Loucy (cell line): ENCODE measurements around the gene TET1.
"Not testable (repeated sequence)": the region's sequence is repeated elsewhere in the genome, so short reads cannot be mapped to it uniquely, and the experiment has no call there.

ENCODE experiments used
- H2AFZ ChIP-seq: fragments of 200-600 bp; sonication (generic); 2 replicates; pipeline ENCODE4 v1.6.0; 2016; ENCODE audit warnings: antibody characterized with exemption, mild to moderate bottlenecking, low read length, moderate library complexity
- H3F3A ChIP-seq: fragments of 200-600 bp; 2 replicates; pipeline ENCODE4 v1.6.0; 2016; ENCODE audit warnings: antibody characterized with exemption, low read depth, mild to moderate bottlenecking
- H3K27me3 ChIP-seq: fragments of 200-600 bp; sonication (generic); 2 replicates; pipeline ENCODE4 v1.6.1; 2014; ENCODE audit warnings: low read length, mild to moderate bottlenecking; ENCODE audit not compliant: insufficient read depth, poor library complexity, severe bottlenecking
- H3K36me3 ChIP-seq: fragments of 200-600 bp; sonication (generic); 2 replicates; pipeline ENCODE4 v1.6.1; 2016; ENCODE audit warnings: low read length; ENCODE audit not compliant: insufficient read depth
- H3K4me1 ChIP-seq: fragments of 200-600 bp; sonication (generic); 2 replicates; pipeline ENCODE4 v1.5.1; 2014; ENCODE audit warnings: low read length, mild to moderate bottlenecking; ENCODE audit not compliant: insufficient read depth, poor library complexity, severe bottlenecking
- H3K4me2 ChIP-seq: fragments of 200-600 bp; sonication (generic); 2 replicates; pipeline ENCODE4 v1.6.0; 2014; ENCODE audit warnings: antibody characterized with exemption, low read length, low read depth, mild to moderate bottlenecking; ENCODE audit not compliant: poor library complexity, severe bottlenecking
- H3K4me3 ChIP-seq: fragments of 200-600 bp; sonication (generic); 2 replicates; pipeline ENCODE4 v1.5.1; 2014; ENCODE audit warnings: low read length, mild to moderate bottlenecking, mixed read lengths; ENCODE audit not compliant: poor library complexity, severe bottlenecking
- H3K79me2 ChIP-seq: fragments of 200-600 bp; sonication (generic); 2 replicates; pipeline ENCODE4 v1.6.1; 2014; ENCODE audit warnings: low read length; ENCODE audit not compliant: insufficient read depth
- H3K9ac ChIP-seq: fragments of 200-600 bp; sonication (generic); 2 replicates; pipeline ENCODE4 v1.6.0; 2014; ENCODE audit warnings: mild to moderate bottlenecking, low read depth, low read length, moderate library complexity; ENCODE audit not compliant: poor library complexity, severe bottlenecking
- H3K9me2 ChIP-seq: fragments of 200-600 bp; sonication (generic); replicated peaks from 2 replicates; pipeline ENCODE4 v1.6.1; 2016; ENCODE audit warnings: low read depth, low read length, mixed read lengths
- H3K9me3 ChIP-seq: fragments of 200-600 bp; sonication (generic); 2 replicates; pipeline ENCODE4 v1.6.1; 2014; ENCODE audit warnings: mild to moderate bottlenecking, antibody characterized with exemption, low read length, low read depth; ENCODE audit not compliant: insufficient read depth
- H4K20me1 ChIP-seq: fragments of 200-600 bp; sonication (generic); 2 replicates; pipeline ENCODE4 v1.6.0; 2014; ENCODE audit warnings: antibody characterized with exemption, low read length, mild to moderate bottlenecking; ENCODE audit not compliant: insufficient read depth, poor library complexity, severe bottlenecking
- EZH2phosphoT487 ChIP-seq: fragments of 200-600 bp; IDR thresholded peaks from 2 replicates; pipeline ENCODE4 v1.6.1; 2018; ENCODE audit warnings: antibody characterized with exemption, mild to moderate bottlenecking, moderate library complexity, borderline replicate concordance
- TF ChIP-seq, protein P1 (sequence below): fragments of 200-600 bp; sonication (generic); conservative IDR thresholded peaks from 2 replicates; pipeline ENCODE4 v1.5.1; 2014; ENCODE audit warnings: mild to moderate bottlenecking, antibody characterized with exemption, low read length

Gene TET1

DNA sequence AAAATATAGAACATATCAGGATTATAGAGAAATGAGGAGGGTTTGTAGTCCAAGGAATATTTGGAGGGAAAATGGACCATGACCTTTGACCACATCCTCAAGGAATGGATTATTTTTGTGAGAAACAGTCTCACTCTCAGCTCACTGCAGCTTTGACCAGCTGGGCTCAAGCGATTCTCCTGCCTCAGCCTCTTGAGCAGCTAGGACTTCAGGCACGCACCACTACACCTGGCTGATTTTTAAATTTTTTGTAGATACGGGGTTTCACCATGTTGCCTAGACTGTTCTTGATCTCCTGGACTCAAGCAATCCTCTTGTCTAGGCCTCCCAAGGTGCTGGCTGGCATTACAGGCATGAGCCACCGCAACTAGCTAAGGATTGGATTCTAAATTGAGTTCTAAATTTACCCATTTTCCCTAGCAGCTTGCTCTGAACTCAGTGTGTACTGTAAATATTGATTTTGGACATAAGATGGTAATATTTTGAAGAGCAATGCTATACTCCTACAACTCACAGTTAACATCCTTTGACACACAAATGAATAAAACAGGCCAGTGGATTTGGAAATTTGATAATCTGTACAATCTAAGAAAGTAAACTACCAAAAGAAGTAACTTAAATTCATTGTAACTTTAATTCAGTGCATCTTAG, 73.8 kb downstream of the TET1 start:
- no peak for TF ChIP-seq EZH2phosphoT487
- Histone ChIP-seq H2AFZ (no peak overlapping the region), H3K4me1 (peaks cover under 1% of the 10 kb centered on the region), H3F3A (no peaks in the 10 kb centered on the region), H3K9me2 (no peaks in the 10 kb centered on the region), H3K36me3 (peaks cover 4% of the 10 kb centered on the region; the same call in 1 of the 2 replicates), H3K79me2 (peaks cover 72% of the 10 kb centered on the region), H3K9ac (no peak overlapping the region), H3K27me3 (no peaks in the 10 kb centered on the region), H3K4me2 (no peak overlapping the region), H4K20me1 (peaks cover 3% of the 10 kb centered on the region), H3K9me3 (no peaks in the 10 kb centered on the region), H3K4me3 (no peak overlapping the region)

DNA sequence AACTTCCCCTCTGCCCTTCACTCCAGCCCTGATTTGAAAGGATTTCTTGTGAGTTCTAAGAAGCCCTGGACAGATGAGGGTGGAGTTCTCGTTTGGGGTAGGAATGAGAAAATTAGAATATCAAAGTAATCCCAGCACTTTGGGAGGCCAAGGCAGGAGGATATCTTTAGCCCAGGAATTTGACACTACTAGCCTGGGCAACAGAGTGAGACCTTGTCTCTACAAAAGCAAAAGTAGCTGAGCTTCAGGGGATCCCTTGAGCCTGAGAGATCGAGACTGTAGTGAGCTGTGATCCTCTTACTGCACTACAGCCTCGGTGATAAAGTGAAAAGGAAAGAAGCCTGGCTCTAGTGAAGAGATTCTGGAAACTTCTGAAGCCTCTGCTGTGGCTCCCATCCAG, 76.2 kb downstream of the TET1 start:
- H3K4me2 ChIP-seq: no peak overlapping the region
- no peak for TF ChIP-seq EZH2phosphoT487
- TF ChIP-seq, protein P1, sequence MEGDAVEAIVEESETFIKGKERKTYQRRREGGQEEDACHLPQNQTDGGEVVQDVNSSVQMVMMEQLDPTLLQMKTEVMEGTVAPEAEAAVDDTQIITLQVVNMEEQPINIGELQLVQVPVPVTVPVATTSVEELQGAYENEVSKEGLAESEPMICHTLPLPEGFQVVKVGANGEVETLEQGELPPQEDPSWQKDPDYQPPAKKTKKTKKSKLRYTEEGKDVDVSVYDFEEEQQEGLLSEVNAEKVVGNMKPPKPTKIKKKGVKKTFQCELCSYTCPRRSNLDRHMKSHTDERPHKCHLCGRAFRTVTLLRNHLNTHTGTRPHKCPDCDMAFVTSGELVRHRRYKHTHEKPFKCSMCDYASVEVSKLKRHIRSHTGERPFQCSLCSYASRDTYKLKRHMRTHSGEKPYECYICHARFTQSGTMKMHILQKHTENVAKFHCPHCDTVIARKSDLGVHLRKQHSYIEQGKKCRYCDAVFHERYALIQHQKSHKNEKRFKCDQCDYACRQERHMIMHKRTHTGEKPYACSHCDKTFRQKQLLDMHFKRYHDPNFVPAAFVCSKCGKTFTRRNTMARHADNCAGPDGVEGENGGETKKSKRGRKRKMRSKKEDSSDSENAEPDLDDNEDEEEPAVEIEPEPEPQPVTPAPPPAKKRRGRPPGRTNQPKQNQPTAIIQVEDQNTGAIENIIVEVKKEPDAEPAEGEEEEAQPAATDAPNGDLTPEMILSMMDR: no peak
- no peaks in the 10 kb centered on the region for H4K20me1 ChIP-seq
- H2AFZ ChIP-seq: no peak overlapping the region
- H3K9ac ChIP-seq: no peak overlapping the region
- no peak overlapping the region for H3K4me3 ChIP-seq
- no peaks in the 10 kb centered on the region for H3F3A ChIP-seq
- no peaks in the 10 kb centered on the region for H3K9me3 ChIP-seq
- H3K36me3 ChIP-seq: peaks cover 6% of the 10 kb centered on the region; the same call in 1 of the 2 replicates
- no peaks in the 10 kb centered on the region for H3K27me3 ChIP-seq
- H3K9me2 ChIP-seq: no peaks in the 10 kb centered on the region
- H3K79me2 ChIP-seq: peaks cover 58% of the 10 kb centered on the region
- no peaks in the 10 kb centered on the region for H3K4me1 ChIP-seq

DNA sequence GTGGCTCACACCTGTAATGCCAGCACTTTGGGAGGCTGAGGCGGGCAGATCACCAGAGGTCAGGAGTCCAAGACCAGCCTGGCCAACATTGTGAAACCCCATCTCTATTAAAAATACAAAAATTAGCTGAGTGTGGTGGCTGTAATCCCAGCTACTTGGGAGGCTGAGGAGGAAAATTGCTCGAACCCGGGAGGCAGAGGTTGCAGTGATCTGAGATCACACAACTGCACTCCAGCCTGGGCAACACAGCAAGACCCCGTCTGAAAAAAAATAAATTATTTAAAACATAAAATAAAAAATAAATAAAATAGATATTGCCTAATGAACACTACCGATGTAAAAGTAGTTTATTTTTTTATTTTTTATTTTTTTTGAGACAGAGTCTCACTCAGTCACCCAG, 83.4 kb downstream of the TET1 start:
- not testable (repeated sequence) for H2AFZ ChIP-seq, H3K4me3 ChIP-seq, H3K27me3 ChIP-seq, H3K9me2 ChIP-seq, H3K4me1 ChIP-seq, H3K4me2 ChIP-seq, H3K9me3 ChIP-seq, H3F3A ChIP-seq, H3K9ac ChIP-seq, H4K20me1 ChIP-seq
- H3K79me2 ChIP-seq: peaks cover 28% of the 10 kb centered on the region; the same call in 1 of the 2 replicates
- peaks cover 48% of the 10 kb centered on the region for H3K36me3 ChIP-seq

DNA sequence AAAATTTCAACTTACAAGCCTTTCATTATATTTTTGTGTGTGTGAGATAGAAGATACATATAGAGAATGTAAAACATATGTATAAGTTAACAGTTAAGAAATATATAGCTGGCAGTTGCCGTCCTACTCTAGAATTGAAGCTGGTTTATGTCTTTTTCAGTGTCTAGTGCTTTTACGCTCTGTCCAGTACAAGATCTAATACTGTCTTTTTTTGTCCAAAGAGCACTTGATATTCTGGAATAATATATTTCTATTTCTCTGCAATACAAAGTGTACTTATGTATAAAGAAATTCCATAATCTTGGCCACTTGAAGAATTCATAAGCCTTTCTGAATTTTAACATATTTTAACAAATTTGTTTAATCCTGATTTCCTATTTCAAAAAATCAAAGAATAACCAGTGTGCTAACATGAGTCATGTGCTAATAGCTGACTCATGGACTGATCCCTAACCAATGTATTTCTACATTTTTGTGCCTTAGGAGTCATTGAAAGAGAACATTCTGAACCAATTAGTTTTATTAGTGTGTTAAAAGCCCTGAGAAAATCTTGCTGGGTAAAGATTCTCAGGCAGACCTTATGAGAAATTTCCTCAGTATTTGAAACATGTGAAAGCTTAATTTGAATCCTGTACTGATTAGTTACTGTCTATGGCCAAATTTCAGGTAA, 87.7 kb downstream of the TET1 start:
- no peaks in the 10 kb centered on the region for H3K9me3 ChIP-seq

More for the DNA sequence above, 87.7 kb downstream of the TET1 start:
- Histone ChIP-seq H3K4me3 (no peak overlapping the region), H3K9me2 (no peaks in the 10 kb centered on the region), H3K4me2 (no peak overlapping the region), H3K27me3 (no peaks in the 10 kb centered on the region), H2AFZ (no peak overlapping the region), H4K20me1 (peaks cover 4% of the 10 kb centered on the region), H3F3A (no peaks in the 10 kb centered on the region), H3K9ac (no peak overlapping the region), H3K79me2 (peaks cover 27% of the 10 kb centered on the region; the same call in 1 of the 2 replicates), H3K4me1 (no peaks in the 10 kb centered on the region), H3K36me3 (peaks cover 50% of the 10 kb centered on the region)
- TF ChIP-seq, protein P1: no peak
- no peak for TF ChIP-seq EZH2phosphoT487
